ENCODE data around the gene PIK3C2G. TPM values are rescaled to one million over a fixed set of nuclear protein-coding genes. Genes with fewer than 3 reads are reported as not detected.

Gene PIK3C2G
- total and polyA plus RNA-seq, 4 donors: 4.9 to 40.1 (median 19.4) TPM

GRCh38 chr12:18476861-18477260 is 215.5 kb downstream of the PIK3C2G start:
- DNase-seq (ENCODE audit: low spot score): no peak
- TF ChIP-seq NR2F2 (IDR thresholded peaks at IDR 0.05): no peak
- no peak for TF ChIP-seq RAD21 (IDR thresholded peaks at IDR 0.05)
- no peak for TF ChIP-seq JUND (IDR thresholded peaks at IDR 0.05)
- no peak for TF ChIP-seq HNF4A (conservative IDR thresholded peaks at IDR 0.05)
- TF ChIP-seq FOXA1 (IDR thresholded peaks at IDR 0.05): no peak
- TF ChIP-seq YY1 (IDR thresholded peaks at IDR 0.05): no peak
- TF ChIP-seq TAF1 (conservative IDR thresholded peaks at IDR 0.05): no peak
- TF ChIP-seq RXRA (IDR thresholded peaks at IDR 0.05): no peak
- WGBS: 89% methylated on average over 4 of the region's 4 CpGs
- no peaks in the 10 kb centered on the region for H3K4me1 ChIP-seq (ENCODE audit: control insufficient read depth in 4 of 4, insufficient read depth in 4 of 4, low read length in 3 of 4)
- no peak overlapping the region for H3K4me3 ChIP-seq (ENCODE audit: low read depth in 1 of 3, low read length in 3 of 3)
- H3K9ac ChIP-seq (ENCODE audit: low read depth in 1 of 2, low read length in 2 of 2): no peak overlapping the region
- H3K9me3 ChIP-seq (ENCODE audit: control insufficient read depth in 4 of 4, low read length in 3 of 4): no peaks in the 10 kb centered on the region
- H3K27me3 ChIP-seq (ENCODE audit: control insufficient read depth in 4 of 4, insufficient read depth in 4 of 4, low read length in 3 of 4): no peaks in the 10 kb centered on the region
- no peaks in the 10 kb centered on the region for H3K36me3 ChIP-seq (ENCODE audit: control insufficient read depth in 4 of 4, insufficient read depth in 3 of 4, low read depth in 1 of 4, low read length in 3 of 4)
- no peak overlapping the region for H3K27ac ChIP-seq (ENCODE audit: low read depth in 1 of 2, low read length in 2 of 2)

- H3K9ac ChIP-seq (ENCODE audit: low read depth in 1 of 2, low read length in 2 of 2): no peak overlapping the region
- no peaks in the 10 kb centered on the region for H3K36me3 ChIP-seq (ENCODE audit: control insufficient read depth in 4 of 4, insufficient read depth in 3 of 4, low read depth in 1 of 4, low read length in 3 of 4)
- H3K4me3 ChIP-seq (ENCODE audit: low read depth in 1 of 3, low read length in 3 of 3): no peak overlapping the region
- no peak overlapping the region for H3K27ac ChIP-seq (ENCODE audit: low read depth in 1 of 2, low read length in 2 of 2)
- 89% methylated on average over 3 of the region's 3 CpGs for WGBS
- no peaks in the 10 kb centered on the region for H3K4me1 ChIP-seq (ENCODE audit: control insufficient read depth in 4 of 4, insufficient read depth in 4 of 4, low read length in 3 of 4)
- no peak for DNase-seq (ENCODE audit: low spot score)
- no peaks in the 10 kb centered on the region for H3K27me3 ChIP-seq (ENCODE audit: control insufficient read depth in 4 of 4, insufficient read depth in 4 of 4, low read length in 3 of 4)
- H3K9me3 ChIP-seq (ENCODE audit: control insufficient read depth in 4 of 4, low read length in 3 of 4): no peaks in the 10 kb centered on the region
- TF ChIP-seq HNF4A (conservative IDR thresholded peaks at IDR 0.05): no peak
- no peak for TF ChIP-seq FOXA1 (IDR thresholded peaks at IDR 0.05)
Measured at GRCh38 chr12:18479256-18479655, 217.9 kb downstream of the PIK3C2G start.

- no peaks in the 10 kb centered on the region for H3K36me3 ChIP-seq (ENCODE audit: control insufficient read depth in 4 of 4, insufficient read depth in 3 of 4, low read depth in 1 of 4, low read length in 3 of 4)
- no peak overlapping the region for H3K4me3 ChIP-seq (ENCODE audit: low read depth in 1 of 3, low read length in 3 of 3)
- no peak for DNase-seq (ENCODE audit: low spot score)
- H3K27ac ChIP-seq (ENCODE audit: low read depth in 1 of 2, low read length in 2 of 2): no peak overlapping the region
- no peaks in the 10 kb centered on the region for H3K27me3 ChIP-seq (ENCODE audit: control insufficient read depth in 4 of 4, insufficient read depth in 4 of 4, low read length in 3 of 4)
- WGBS: 59% methylated on average over 2 of the region's 2 CpGs
- no peaks in the 10 kb centered on the region for H3K4me1 ChIP-seq (ENCODE audit: control insufficient read depth in 4 of 4, insufficient read depth in 4 of 4, low read length in 3 of 4)
- H3K9ac ChIP-seq (ENCODE audit: low read depth in 1 of 2, low read length in 2 of 2): no peak overlapping the region
- TF ChIP-seq NR2F2 (IDR thresholded peaks at IDR 0.05) (no peak), RXRA (IDR thresholded peaks at IDR 0.05) (no peak), RAD21 (IDR thresholded peaks at IDR 0.05) (no peak), MAX (IDR thresholded peaks at IDR 0.05) (no peak), TAF1 (conservative IDR thresholded peaks at IDR 0.05) (no peak), CTCF (IDR thresholded peaks at IDR 0.05; ENCODE audit: low read depth, low read length, missing input control) (no peak), FOXA2 (IDR thresholded peaks at IDR 0.05) (no peak), HNF4G (IDR thresholded peaks at IDR 0.05) (no peak), GABPA (IDR thresholded peaks at IDR 0.05 in 1 of 2, conservative IDR thresholded peaks at IDR 0.05 in 1 of 2) (no peak), HNF4A (conservative IDR thresholded peaks at IDR 0.05) (no peak), FOXA1 (IDR thresholded peaks at IDR 0.05) (no peak), YY1 (IDR thresholded peaks at IDR 0.05) (no peak), REST (IDR thresholded peaks at IDR 0.05) (no peak), JUND (IDR thresholded peaks at IDR 0.05) (no peak), ATF3 (IDR thresholded peaks at IDR 0.05) (no peak), SP1 (IDR thresholded peaks at IDR 0.05) (no peak)
- no peaks in the 10 kb centered on the region for H3K9me3 ChIP-seq (ENCODE audit: control insufficient read depth in 4 of 4, low read length in 3 of 4)
Measured at GRCh38 chr12:18482601-18483120, 221.3 kb downstream of the PIK3C2G start.
